ENCODE results near the gene B3GNT3. TPM values are rescaled to one million over a fixed set of nuclear protein-coding genes. Genes with fewer than 3 reads are reported as not detected.
A peak's percentile ranks its signal among the peaks of the same experiment; 100 is the strongest.

B3GNT3 gene
- total and polyA plus RNA-seq, 2 of the 13 experiments (the other 11 are each of a cell fraction or from before 2014, with no cell fraction given): 0.86 to 4.0 TPM

DNA sequence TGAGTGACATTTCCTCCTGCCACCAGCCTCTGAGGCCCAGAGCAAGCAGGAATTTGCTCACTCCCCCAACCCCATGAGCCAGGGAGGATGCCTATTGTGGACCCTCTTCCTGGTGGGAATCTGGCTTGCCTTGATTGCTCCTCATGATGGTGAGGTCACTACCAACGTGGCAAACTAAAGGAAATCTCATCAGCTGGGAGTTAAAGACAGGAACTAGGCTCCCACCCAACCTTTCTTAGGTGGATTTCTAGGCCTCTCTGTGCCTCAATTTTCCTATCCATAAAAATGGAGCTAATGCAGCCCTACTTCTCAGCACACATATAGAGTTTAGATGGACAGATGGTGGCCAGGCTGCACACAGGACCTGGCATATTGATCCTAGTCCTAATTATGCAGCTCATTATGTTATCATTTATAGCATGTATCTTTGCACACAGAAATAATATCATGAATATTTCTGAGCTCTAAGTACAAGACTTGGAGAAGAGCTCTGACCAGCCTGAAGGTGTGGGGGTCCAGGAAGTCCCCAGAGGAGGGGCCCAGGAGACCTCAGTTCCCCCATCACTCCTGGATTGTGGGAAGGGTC is 2.0 kb downstream of the B3GNT3 start (continued):
- TF ChIP-seq TEAD2 (CRISPR knock-in tag; IDR thresholded peaks at IDR 0.05) (no peak), ZNF10 (CRISPR knock-in tag; IDR thresholded peaks at IDR 0.05; ENCODE audit: borderline replicate concordance, low read depth) (no peak), ZKSCAN5 (CRISPR knock-in tag; IDR thresholded peaks at IDR 0.05) (no peak), MLLT10 (CRISPR knock-in tag; IDR thresholded peaks at IDR 0.05) (no peak), HDAC2 (CRISPR knock-in tag; IDR thresholded peaks at IDR 0.05) (peak; percentile 29; the same call in 1 of the 2 replicates), PAX8 (CRISPR knock-in tag; IDR thresholded peaks at IDR 0.05; ENCODE audit: borderline replicate concordance) (no peak), ZSCAN9 (CRISPR knock-in tag; IDR thresholded peaks at IDR 0.05; ENCODE audit: borderline replicate concordance) (no peak), ZNF251 (CRISPR knock-in tag; IDR thresholded peaks at IDR 0.05) (no peak), FOXO1 (CRISPR knock-in tag; IDR thresholded peaks at IDR 0.05) (no peak), ZBTB20 (CRISPR knock-in tag; IDR thresholded peaks at IDR 0.05; ENCODE audit: borderline replicate concordance, low read depth) (no peak), SOX6 (IDR thresholded peaks at IDR 0.05) (no peak), SOX6 (CRISPR knock-in tag; IDR thresholded peaks at IDR 0.05) (peak; percentile 39; the same call in 1 of the 2 replicates), FIP1L1 (IDR thresholded peaks at IDR 0.05; ENCODE audit: borderline replicate concordance, insufficient read depth, low read depth, low read length) (no peak), NR2F1 (CRISPR knock-in tag; IDR thresholded peaks at IDR 0.05) (no peak), ZNF468 (CRISPR knock-in tag; IDR thresholded peaks at IDR 0.05) (no peak), SNRNP70 (IDR thresholded peaks at IDR 0.05; ENCODE audit: low read depth, low read length) (no peak), ZNF230 (CRISPR knock-in tag; IDR thresholded peaks at IDR 0.05) (no peak), KMT2B (CRISPR knock-in tag; IDR thresholded peaks at IDR 0.05) (no peak), ZFP36 (IDR thresholded peaks at IDR 0.05; ENCODE audit: borderline replicate concordance, low read depth, low read length, partially characterized antibody) (peak; percentile 41), MED1 (CRISPR knock-in tag; IDR thresholded peaks at IDR 0.05) (no peak), CENPT (CRISPR knock-in tag; IDR thresholded peaks at IDR 0.05; ENCODE audit: low read depth) (no peak)
- TF ChIP-seq, protein P1, sequence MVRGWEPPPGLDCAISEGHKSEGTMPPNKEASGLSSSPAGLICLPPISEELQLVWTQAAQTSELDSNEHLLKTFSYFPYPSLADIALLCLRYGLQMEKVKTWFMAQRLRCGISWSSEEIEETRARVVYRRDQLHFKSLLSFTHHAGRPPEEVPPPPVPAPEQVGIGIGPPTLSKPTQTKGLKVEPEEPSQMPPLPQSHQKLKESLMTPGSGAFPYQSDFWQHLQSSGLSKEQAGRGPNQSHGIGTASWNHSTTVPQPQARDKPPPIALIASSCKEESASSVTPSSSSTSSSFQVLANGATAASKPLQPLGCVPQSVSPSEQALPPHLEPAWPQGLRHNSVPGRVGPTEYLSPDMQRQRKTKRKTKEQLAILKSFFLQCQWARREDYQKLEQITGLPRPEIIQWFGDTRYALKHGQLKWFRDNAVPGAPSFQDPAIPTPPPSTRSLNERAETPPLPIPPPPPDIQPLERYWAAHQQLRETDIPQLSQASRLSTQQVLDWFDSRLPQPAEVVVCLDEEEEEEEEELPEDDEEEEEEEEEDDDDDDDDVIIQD (CRISPR knock-in tag; IDR thresholded peaks at IDR 0.05; ENCODE audit: low read depth): no peak
- TF ChIP-seq, protein P2, sequence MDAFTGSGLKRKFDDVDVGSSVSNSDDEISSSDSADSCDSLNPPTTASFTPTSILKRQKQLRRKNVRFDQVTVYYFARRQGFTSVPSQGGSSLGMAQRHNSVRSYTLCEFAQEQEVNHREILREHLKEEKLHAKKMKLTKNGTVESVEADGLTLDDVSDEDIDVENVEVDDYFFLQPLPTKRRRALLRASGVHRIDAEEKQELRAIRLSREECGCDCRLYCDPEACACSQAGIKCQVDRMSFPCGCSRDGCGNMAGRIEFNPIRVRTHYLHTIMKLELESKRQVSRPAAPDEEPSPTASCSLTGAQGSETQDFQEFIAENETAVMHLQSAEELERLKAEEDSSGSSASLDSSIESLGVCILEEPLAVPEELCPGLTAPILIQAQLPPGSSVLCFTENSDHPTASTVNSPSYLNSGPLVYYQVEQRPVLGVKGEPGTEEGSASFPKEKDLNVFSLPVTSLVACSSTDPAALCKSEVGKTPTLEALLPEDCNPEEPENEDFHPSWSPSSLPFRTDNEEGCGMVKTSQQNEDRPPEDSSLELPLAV (CRISPR knock-in tag; conservative IDR thresholded peaks at IDR 0.05; ENCODE audit: low read depth): no peak
- TF ChIP-seq, protein P3, sequence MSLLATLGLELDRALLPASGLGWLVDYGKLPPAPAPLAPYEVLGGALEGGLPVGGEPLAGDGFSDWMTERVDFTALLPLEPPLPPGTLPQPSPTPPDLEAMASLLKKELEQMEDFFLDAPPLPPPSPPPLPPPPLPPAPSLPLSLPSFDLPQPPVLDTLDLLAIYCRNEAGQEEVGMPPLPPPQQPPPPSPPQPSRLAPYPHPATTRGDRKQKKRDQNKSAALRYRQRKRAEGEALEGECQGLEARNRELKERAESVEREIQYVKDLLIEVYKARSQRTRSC (CRISPR knock-in tag; IDR thresholded peaks at IDR 0.05; ENCODE audit: low read depth): no peak
- TF ChIP-seq, protein P4, sequence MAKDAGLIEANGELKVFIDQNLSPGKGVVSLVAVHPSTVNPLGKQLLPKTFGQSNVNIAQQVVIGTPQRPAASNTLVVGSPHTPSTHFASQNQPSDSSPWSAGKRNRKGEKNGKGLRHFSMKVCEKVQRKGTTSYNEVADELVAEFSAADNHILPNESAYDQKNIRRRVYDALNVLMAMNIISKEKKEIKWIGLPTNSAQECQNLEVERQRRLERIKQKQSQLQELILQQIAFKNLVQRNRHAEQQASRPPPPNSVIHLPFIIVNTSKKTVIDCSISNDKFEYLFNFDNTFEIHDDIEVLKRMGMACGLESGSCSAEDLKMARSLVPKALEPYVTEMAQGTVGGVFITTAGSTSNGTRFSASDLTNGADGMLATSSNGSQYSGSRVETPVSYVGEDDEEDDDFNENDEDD (CRISPR knock-in tag; IDR thresholded peaks at IDR 0.05; ENCODE audit: borderline replicate concordance): no peak

Data from HepG2 (cell line).